Measurements from ENCODE around the gene SLC48A1.

Gene SLC48A1

DNA sequence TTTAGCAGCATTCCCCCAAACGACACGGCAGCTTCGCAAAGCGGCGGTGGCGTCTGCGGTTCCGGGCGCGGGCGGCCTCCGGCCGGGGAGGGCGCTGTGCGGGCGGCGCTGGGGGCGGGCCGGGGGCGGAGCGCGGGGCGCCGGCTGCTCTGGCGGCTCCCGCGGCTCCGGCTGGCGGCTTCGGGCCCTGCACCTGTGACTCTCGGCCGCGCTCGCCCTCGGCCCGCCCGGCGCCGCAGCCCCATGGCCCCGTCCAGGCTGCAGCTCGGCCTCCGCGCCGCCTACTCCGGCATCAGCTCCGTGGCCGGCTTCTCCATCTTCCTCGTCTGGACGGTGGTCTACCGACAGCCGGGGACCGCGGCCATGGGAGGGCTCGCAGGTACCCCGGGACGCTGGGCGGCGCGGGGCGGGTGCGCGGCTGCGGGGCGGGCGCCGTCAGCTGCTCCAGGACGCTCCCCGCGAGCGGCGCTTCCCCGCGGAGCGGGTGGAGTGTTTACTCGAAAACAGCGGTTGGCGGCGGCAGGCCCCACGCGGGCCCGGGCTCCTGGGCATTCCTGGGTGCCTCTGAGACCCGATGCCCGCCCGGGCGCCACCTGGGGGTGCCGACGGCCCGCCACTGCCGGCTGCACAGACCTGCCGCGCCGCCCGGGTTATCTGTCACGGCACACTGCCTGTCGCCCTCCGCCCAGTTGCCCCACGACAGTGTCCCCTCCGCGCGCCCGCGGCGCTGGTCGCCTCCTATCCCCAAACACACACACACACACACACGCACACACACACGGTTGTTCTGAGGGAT lies at the start of gene SLC48A1:
Gene SLC48A1, plus strand, starts transcription at position 177 of the 796 bp plus-strand sequence. Its CDS starts 67 bp downstream, at position 244.
- H3K4me3 ChIP-seq (replicated peaks; ENCODE audit: low read depth, low read length): peak within 1 kb of the TSS; percentile 56
- DNase-seq (ENCODE audit: low read depth): peak; percentile 55
- peak; percentile 18 for TF ChIP-seq CTCF (IDR thresholded peaks at IDR 0.05; ENCODE audit: low read length, missing control alignments)

GRCh38 chr12:47725091-47725772 lies 47.8 kb upstream of the SLC48A1 start, which contains the start of gene ENDOU:
Gene ENDOU (minus strand): TSS chr12:47725490. CDS start chr12:47725413, 77 bp downstream.
- TF ChIP-seq CTCF (IDR thresholded peaks at IDR 0.05; ENCODE audit: low read length, missing control alignments): no peak
- no peak within 1 kb of the TSS for H3K4me3 ChIP-seq (replicated peaks; ENCODE audit: low read depth, low read length)
- DNase-seq (ENCODE audit: low read depth): no peak

- no peak for TF ChIP-seq CTCF (IDR thresholded peaks at IDR 0.05; ENCODE audit: low read length, missing control alignments)
- peak; percentile 66 for DNase-seq (ENCODE audit: low read depth)
- H3K4me3 ChIP-seq (replicated peaks; ENCODE audit: low read depth, low read length): no peak overlapping the region
Observed at GRCh38 chr12:47725893-47726292, 47.1 kb upstream of the SLC48A1 start.

GRCh38 chr12:47729233-47729632 lies 43.8 kb upstream of the SLC48A1 start:
- no peak overlapping the region for H3K4me3 ChIP-seq (replicated peaks; ENCODE audit: low read depth, low read length)
- no peak for TF ChIP-seq CTCF (IDR thresholded peaks at IDR 0.05; ENCODE audit: low read length, missing control alignments)
- DNase-seq (ENCODE audit: low read depth): no peak

DNA sequence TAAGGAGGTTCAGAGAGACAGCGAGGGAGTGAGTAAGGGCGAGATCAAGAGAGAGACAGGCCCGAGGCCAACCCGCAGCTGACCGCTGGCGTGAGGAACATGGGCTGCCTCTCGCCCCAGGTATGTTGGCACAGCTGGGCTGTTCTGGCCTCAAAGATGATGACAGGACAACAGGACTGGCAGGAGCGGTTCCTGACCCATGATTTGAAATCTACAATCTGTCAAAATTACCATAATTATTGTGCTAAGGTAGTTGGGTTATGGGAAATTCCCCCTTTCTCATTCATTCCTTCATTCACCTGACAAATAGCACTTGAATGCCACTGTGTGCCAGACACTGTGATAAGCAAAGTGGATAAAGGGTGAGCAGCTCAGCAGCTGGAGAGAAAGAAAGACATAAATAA lies 42.7 kb upstream of the SLC48A1 start:
- TF ChIP-seq CTCF (IDR thresholded peaks at IDR 0.05; ENCODE audit: low read length, missing control alignments): no peak
- no peak overlapping the region for H3K4me3 ChIP-seq (replicated peaks; ENCODE audit: low read depth, low read length)
- no peak for DNase-seq (ENCODE audit: low read depth)

DNA sequence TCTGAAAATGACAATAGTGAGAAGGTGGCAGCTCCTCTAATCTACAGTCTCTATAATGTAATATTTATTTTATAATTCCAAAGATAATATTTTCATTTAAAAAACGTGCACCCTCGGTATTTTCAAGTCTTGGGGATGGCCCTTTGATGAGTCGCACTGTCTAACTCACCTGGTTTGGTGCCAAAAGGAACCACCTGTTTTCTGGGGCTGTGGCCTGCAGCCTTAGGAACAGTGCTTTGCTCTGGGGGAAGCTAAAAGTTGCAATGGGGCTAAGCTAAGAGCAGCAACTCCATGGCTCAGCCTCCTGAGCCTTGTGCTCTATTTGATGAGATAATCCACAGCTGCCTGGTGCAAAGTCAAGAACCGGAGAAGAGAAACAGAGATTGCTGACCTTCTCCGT lies 41.3 kb upstream of the SLC48A1 start:
- TF ChIP-seq CTCF (IDR thresholded peaks at IDR 0.05; ENCODE audit: low read length, missing control alignments): no peak
- H3K4me3 ChIP-seq (replicated peaks; ENCODE audit: low read depth, low read length): no peak overlapping the region
- no peak for DNase-seq (ENCODE audit: low read depth)
